NCI-H2171 treated with DMSO at 0.1 percent for 48 hours (cell line): ENCODE measurements around the gene DHX9.

Experiments used
- DNase-seq: peaks from one replicate; lab custom pipeline; 2025; lab: John Stamatoyannopoulos, UW

DHX9 gene

DNA sequence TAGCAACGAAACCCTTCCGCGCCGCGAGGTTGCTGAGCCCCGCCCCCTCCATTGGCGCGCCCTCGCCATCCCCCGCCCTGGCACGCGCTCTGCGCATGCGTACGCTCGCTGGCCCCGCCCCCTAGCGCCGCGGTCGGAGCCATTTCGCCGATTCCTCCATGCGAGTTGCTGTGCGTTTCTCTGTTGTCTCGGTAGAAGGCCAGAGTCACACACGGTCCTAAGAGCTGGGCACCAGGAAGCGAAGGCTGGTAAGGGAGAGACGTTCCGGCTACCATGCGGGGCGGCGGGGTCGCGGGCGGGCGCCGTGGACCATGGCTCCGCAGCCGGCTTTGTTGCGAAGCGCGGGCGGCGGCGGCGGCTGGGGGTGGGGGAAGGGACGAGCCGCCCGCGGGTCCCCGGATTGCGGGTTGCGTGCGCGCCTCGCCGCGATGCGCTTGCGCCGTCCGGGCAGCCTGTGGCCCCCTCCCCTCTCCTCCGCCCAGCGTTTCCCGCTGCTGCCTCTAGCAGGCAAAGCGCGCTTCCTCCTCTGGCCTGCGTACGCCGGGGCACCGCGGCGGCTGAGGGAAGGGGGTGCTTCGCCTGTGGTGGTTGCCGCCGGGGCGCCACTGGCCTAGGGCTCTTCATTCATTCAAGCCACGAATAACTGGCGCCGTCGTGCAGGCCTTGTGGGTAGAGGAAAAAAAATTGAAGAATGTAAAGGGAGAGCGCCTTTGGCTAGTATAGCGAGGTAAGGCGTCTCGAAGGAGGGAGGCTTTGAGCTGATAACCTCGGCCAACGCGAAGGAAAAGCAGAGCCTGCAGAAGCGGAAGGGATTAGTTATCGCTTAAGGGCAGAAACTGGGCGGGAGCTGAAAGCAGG is at the start of gene DHX9:
Gene DHX9 (plus strand): TSS at position 139 of the 858 bp plus-strand sequence. CDS start 3,220 bp downstream, outside the sequence.
- DNase-seq = peak; percentile 90

- DNase-seq = no peak
These were observed 47.6 kb upstream of the DHX9 start for GRCh38 chr1:182791281-182792179.

GRCh38 chr1:182794091-182794490 is 45.1 kb upstream of the DHX9 start:
- DNase-seq = no peak

- no peak for DNase-seq
These were observed 44.4 kb upstream of the DHX9 start for GRCh38 chr1:182794676-182795201.

DNA sequence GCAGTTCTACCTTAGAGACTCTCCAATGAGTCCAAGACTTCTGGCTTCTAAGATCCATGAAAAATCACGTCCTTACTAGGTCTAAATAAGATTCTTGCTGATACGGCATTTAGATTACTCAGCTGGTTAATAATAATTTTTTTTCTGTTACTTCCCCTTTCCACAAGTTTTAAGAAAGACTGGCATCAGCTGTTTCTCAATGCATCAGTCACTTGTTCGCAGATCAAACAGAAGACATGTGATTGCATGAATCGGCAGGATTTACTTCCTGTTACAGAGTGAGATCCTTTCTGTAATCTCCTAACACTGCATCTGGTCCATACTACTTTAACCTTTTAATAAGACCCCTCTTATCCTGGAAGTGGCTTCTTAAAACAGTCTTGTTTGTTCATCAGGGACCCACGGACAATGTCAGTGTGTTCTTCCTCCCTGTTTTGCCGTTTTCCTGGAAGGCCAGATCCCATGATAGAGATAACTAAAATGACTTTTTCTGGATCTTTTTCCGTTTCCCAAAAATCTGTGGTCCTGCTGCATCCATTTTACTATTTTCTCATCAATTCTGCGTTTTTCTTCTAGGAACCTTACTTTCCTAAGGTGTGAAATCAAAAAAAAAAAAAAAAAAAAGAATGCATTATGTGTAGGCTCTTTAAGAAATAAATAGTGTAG is 43.5 kb upstream of the DHX9 start:
- no peak for DNase-seq

- peak; percentile 4 for DNase-seq
These were observed 36.9 kb upstream of the DHX9 start for GRCh38 chr1:182802006-182802803.

- no peak for DNase-seq
These were observed 35.3 kb upstream of the DHX9 start for GRCh38 chr1:182803846-182804245.

- peak; percentile 15 for DNase-seq
These were observed 33.0 kb upstream of the DHX9 start for GRCh38 chr1:182806015-182806678.

DNA sequence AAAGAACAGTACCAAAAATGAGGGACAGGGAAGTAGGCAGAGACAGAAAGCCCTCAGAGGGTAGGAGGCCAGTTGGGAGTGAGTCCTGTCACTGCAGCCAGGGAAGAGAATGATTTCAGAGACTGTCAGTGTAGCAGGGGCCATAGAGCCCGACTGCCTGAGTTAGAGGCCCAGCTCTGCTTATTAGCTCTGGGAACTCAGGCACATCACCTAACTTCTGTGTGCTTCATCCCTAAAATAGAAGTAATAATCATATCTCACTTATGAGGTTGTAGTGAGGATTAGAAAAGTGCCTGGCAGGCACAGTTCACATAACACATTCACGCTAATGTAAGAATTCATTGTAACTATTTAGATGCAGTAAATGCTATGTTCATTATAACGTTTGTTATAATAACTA is 31.2 kb upstream of the DHX9 start:
- no peak for DNase-seq

DNA sequence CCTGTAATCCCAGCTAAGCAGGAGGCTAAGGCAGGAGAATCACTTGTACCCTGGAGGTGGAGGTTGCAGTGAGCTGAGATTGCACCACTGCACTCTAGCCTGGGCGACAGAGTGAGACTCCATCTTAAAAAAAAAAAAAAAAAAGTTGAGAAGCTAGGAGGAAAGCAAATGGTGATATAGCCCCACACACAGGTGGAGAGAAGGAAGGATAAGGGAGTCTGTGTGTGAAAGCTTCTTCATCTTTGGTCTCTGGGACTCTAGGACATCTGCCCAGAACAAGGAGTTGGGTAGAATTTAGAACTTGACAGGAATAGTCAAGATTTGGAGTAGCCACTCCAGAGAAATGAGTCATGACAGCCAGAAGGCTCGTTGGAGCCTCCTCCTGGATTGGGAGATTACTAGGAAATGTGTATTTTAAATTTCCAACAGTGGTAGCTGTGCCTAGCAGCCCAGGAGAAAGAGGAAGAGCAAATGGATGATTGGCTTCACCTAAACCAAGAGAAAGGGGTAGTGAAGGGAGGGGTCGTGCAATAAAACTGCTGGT is 29.7 kb upstream of the DHX9 start:
- DNase-seq = no peak

DNA sequence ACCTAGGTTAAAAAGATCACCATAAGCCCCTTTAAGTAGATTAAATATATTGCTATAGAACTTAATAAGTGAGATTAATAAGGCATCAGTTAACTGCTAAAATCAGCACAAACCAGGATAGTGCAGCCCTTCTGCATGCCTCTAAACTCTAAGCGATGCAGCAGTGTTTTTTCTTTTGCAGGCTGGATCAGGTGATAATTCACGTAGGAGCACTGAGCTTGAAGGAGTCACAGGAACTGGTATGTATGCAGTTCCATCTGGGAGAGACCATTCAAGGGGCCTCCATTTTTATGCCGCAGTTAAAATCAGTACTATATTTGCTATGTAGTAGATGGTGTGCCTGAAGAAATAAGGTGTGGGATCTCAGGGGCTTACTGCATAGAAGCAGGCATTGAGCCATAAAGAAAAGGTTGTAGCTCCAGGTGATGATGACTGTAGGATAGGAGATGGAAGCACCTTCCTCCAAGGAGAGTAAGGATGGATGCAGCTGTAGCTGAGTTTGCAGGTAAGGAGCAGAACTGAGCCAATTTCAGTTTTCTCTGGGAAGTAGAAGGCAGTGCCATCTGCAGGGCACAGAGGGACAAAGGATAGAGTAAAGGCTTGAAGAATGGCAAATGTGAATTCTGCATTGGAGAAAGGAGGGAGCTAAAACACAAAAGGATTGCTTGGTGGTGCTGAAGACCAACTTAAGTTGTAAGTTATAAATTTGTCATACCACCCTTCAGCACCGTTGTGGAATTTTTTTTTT is 27.0 kb upstream of the DHX9 start:
- peak; percentile 11 for DNase-seq

DNA sequence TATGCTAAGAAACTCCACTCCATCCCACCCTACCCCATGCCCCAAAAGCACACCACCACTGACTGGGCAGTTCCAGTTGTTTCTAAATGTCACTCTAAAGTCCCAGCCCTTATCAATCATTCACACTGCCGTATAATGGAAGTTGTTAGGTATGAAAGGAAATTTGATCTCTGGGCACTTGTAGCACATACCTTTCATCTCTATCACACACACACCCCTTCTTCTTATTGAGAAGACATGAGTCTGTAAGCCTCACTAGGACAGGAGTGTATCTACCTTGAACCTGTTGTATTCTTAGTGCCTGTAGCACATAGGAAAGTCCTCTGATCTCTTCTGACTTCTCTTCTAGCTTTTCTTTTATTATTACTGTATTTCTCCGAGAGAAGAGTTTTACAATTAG is 22.3 kb upstream of the DHX9 start:
- DNase-seq = no peak

- no peak for DNase-seq
These were observed 21.3 kb upstream of the DHX9 start for GRCh38 chr1:182817802-182818201.

- DNase-seq = no peak
These were observed 15.9 kb upstream of the DHX9 start for GRCh38 chr1:182823220-182823619.

- DNase-seq = no peak
These were observed 12.3 kb upstream of the DHX9 start for GRCh38 chr1:182826892-182827291.

DNA sequence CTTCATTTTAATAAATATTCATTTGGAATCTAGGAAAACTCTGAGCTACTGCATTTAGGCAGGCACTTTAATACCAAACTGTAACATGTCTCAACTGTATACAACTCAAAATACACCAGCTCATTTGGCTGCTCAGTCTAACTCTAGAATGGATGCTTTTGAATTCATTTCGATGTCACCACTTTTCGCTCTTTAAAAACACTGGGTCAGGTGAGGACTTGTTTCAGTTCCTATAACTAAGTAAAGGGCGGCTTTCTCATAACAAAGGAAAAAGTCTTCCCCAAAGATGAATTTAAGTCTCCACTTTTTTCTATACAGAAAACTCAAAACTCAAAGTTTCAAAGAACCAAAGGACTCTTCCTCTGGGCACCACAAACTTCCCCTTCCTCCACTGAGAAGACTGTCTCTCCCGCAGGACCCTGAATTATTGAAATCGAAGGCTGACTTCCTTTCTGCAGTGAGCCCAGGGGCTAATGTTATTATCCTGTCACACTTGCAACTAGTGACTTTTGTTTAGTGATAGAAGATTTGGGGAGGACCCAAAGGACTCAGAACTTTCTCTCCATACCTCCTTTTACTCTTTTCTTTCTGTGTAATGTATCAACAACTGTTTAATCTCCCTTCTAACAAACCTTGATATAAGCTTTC is 9.7 kb upstream of the DHX9 start:
- no peak for DNase-seq

DNA sequence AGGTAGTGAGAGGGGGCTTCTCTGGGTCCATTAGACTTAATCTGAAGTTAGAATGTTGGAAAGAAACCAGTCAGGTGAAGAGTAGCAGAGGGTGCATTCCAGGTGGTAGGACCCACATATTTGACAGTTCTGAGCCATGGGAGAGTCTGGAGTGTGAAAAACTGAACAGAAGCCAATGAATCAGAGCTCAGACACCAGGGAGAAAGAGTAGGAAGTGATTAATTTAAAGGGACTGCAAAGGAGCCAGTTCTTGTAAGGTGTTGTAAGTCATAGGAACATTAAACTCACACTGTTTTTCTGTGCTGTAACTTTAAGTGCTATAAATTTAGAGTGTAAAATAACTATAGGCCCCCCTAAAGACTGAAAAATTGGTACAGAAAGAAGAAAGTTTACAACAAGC is 5.9 kb upstream of the DHX9 start:
- no peak for DNase-seq

DNA sequence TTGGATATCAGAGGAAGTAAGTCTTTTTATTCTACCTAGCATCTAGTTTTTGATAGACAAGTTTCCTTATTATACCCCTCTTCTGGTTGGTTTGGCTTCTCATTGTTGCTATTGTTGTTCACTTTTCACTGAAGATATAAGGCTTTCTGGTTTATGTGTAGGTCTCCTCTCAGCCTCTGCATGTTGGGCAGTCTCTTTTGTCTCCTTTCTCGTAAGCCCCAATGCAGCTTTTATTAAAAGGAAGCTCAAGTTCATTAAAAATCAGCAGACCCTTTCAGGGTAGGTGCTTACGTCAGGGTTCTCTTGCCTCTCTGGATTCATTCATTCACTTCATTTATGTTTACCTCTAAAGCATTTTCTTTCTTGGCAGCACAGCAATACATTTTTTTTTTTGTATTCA is 4.8 kb upstream of the DHX9 start:
- no peak for DNase-seq

- no peak for DNase-seq
These were observed 3.3 kb upstream of the DHX9 start for GRCh38 chr1:182835806-182836205.
